Stimulated activated CD8-positive, alpha-beta memory T cell treated with anti-CD3 and anti-CD28 coated beads, Interleukin-7, amount 100 ng/mL, for 48 hours (primary cell): ENCODE results near the gene KCTD16.

Source experiments
- DNase-seq, 2 donors: peaks; one replicate each; pipeline ENCODE4 v3.0.0-alpha.2; 2020; ENCODE audit warnings: low read depth in 1 of 2; ENCODE audit errors: extremely low read depth in 1 of 2

KCTD16 gene

GRCh38 chr5:144206141-144206540, 35.5 kb downstream of the KCTD16 start:
- no peak for DNase-seq

DNA sequence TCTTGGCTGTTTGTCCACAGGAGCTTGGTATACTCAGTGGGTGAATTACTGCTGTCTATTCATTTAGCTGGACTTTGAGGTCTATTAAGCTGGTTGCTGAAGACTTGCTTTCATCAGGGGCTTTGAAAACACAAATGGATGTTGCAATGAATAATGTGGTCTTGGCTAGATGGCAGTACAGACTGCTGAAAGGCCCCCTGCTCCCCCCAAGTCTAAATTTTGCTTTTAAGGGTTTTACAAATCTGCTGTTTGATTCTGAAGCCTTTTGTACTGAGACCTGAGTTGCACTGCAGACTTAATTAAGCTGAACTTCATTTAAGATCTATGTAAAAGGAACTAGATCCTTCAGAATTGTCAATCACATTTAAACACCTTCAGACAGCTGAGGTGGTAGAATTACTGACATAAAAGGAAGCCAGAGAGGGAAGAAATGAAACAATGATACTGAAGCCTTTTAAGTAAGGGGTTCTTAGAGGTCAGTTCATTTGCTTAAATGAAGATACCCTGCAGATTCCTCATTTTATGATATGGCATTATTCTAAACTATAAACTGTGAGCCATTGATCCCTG, 37.3 kb downstream of the KCTD16 start:
- DNase-seq, result no peak

GRCh38 chr5:144209361-144209760, 38.7 kb downstream of the KCTD16 start:
- DNase-seq, result no peak

DNA sequence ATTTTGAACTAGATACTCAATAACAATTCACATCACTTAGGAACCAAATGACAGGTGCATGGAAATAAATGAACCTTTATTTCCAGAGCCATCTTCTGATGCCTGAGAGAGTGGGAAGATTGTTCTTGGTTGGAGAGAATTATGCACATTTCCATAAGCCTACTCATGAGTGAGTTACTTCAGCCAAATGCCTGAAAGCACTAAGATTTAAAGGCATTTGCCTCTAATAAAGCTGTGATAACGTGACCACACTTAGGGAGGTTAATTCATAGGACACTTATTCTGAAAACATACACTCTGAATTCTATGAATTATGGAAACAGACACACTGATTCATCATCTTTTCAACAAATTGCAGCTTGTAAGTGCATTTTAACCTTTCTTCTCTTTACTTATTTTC, 40.0 kb downstream of the KCTD16 start:
- no peak for DNase-seq

GRCh38 chr5:144219869-144220268, 49.2 kb downstream of the KCTD16 start:
- no peak for DNase-seq

GRCh38 chr5:144227363-144227999, 56.8 kb downstream of the KCTD16 start:
- DNase-seq, result no peak

DNA sequence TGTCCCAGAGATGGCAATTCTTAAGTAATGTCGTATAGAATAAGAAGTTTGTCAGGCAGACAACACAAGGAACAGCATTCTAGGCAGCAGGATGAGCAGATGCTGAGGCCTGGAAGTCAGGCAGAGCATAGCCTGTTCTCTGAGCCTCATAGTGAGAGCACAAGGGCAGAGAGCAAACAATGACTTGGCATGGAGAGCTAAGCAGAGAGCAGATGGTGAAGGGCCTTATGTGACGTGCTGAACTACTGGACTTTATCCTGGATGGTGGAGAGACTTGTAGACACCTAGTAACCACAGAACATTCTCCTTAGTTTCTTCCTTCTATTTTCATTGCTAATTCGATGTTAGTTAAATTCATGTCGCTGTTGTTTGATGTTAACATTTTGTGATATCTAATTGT, 60.1 kb downstream of the KCTD16 start:
- DNase-seq, result no peak

- DNase-seq, result no peak
Measured at GRCh38 chr5:144232285-144232684, 61.6 kb downstream of the KCTD16 start.

DNA sequence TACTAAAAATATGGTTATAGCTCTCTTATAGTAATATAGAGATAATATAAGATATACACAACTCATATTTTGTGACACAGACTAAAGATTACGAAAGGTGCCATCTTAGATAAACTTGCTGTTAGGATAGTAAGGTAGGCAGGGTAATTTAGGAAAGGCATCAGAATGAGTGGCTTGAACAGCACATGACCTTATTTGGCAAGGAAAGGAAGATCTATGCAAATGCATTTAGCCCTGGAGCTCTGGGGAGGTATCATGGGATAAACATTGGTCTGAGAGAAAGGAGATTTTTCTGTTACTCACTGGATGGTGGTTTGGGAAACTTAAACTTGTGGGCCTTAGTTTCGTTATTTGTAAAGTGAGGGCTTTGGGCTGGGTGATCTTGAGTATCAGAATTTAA, 65.8 kb downstream of the KCTD16 start:
- no peak for DNase-seq

GRCh38 chr5:144237851-144238250, 67.2 kb downstream of the KCTD16 start:
- no peak for DNase-seq

GRCh38 chr5:144247131-144247530, 76.5 kb downstream of the KCTD16 start:
- no peak for DNase-seq

DNA sequence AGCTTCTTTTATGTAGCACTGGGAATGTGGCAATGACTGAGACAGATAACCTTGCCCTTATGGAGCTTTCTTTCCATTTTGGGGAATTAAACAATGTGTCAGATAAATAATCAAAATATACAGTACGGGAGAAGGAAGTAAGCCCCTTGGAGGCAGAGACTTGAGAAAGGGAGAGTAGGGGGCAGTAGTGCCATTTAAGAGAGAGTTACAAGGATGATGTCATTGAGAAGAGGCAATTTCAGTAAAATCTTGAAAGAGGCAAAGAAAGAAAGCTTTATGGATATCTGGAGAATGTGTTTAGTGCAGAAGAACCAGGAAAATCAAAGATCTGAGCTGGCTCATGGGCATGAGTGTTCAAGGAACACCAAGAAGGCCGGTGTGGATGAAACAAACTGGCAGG, 77.3 kb downstream of the KCTD16 start:
- no peak for DNase-seq

GRCh38 chr5:144249755-144250464, 79.2 kb downstream of the KCTD16 start:
- DNase-seq, result no peak

GRCh38 chr5:144254552-144254951, 83.9 kb downstream of the KCTD16 start:
- no peak for DNase-seq

- DNase-seq, result no peak
Measured at GRCh38 chr5:144260121-144260520, 89.4 kb downstream of the KCTD16 start.

- no peak for DNase-seq
Measured at GRCh38 chr5:144265643-144266247, 95.1 kb downstream of the KCTD16 start.

DNA sequence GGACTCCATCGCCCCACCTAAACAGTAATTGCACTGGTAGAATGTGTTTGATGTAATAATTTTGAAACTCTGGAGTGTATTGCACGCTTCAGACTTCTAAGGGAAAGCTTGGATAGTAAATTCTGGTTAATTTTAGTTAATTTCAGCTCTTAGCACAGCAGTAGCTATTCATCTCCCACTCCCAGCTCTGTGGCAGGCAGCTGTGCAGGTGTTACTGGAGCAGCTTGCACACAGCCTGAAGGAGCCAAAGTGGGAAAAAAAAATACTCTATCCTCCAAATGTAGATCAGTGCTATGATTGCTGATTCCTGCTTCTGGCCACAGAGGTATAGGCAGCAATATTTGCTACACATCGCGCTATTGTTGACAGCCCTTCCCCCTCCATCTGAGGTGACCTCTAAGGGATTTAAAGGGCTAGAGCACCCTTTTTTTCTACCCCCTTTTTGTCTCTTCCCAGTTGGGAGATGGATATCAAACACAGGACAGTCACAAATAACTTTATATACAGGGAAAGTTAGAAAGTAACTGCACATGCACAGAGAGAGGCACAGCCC, 97.4 kb downstream of the KCTD16 start:
- DNase-seq, result no peak

GRCh38 chr5:144273232-144274027, 102.8 kb downstream of the KCTD16 start:
- no peak for DNase-seq

GRCh38 chr5:144275329-144275728, 104.7 kb downstream of the KCTD16 start:
- DNase-seq, result no peak

DNA sequence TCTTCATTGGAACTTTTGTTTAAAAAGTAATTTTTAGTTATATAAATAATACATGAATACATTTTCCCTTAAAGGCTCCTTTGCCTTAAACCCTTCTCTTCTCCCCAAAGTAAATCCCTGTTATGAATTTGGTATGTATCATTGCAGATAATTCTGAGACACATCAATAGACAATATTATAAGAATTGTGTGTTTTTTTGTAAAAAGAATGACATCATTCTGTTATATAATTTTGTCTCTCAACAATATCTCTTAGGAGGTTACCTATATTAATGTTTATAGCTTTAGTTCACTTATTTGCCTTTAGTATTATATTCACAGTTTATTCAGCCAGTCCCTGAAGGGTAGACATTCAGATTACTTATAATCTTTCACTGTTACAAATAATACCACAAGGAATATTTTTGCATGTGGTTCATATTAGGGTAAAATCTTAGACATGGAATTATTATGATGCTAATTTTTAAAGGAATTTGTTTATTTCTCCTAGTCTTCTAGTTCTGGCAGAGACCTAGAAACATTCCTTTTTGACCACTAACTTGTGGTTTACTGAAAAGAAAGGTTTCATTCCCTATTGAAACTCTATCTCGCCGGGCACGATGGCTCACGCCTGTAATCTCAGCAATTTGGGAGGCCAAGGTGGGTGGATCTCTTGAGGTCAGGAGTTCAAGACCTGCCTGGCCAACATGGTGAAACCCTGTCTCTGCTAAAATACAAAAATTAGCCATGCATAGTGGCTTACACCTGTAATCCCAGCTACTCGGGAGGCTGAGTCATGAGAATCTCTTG, 105.6 kb downstream of the KCTD16 start:
- no peak for DNase-seq
